HG03060 (cell line): Measurements from ENCODE around the gene SMDT1.
"Not testable (repeated sequence)": the region's sequence is repeated elsewhere in the genome, so short reads cannot be mapped to it uniquely, and the experiment has no call there.

Source experiments
- ATAC-seq: cut with Tn5 transposase; IDR thresholded peaks from one replicate; pipeline ENCODE4 v1.9.1; 2021; ENCODE audit warnings: low read depth, moderate number of reproducible peaks; ENCODE audit not compliant: unreplicated experiment

The SMDT1 gene

DNA sequence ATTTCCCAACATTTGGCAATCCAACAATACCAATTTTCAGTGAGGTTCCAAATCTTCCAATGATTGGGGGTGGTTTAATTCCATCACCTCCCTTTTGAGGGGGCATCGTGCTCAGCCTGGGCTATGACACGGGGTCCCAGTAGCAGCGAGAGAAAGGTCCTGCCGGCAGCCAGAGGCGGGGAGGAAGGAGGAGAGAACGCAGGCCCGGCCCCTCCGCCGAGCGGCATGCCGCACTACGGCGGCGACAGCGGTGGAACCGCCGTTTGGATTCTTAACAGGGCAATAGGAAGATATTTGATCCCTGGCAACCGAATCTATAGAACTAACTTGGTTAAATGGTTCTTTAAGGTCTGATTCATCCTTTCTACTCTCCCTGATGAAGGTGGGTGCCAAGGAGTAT lies 29.3 kb downstream of the SMDT1 start:
- ATAC-seq: no peak

DNA sequence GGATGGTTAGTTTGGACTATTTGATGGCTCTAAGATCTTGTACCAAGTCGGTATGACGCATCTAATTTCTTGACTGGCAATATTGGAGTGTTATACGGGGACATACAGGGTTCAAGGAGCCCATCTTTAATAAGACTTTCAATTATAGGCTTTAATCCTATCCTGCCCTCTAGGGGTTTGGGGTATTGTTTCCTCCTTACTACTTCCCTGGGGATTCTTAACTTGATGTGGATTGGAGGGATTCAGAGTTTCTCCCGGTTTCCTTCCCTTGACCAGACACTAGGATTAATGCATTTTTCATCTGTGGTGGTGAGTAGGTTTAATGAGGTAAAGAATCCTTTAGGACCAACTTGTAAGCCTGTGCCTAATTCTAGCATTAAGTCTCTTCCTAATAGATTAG lies 32.3 kb downstream of the SMDT1 start:
- ATAC-seq: no peak

DNA sequence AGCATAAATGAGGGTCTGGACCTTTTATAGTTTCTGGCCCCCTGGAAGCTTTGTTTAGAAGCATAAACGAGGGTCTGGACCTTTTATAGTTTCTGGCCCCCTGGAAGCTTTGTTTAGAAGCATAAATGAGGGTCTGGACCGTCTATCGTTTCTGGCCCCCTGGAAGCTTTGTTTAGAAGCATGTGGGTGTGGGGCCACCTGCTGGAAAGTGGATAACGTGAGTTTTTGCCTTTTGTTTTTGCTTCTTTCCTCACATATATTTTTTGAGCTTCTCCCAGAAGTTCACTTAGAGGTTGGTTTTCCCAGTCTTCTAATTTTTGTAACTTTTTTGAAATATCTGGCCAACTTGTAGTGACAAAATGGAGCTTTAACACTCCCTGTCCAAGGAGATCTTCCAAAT lies 33.3 kb downstream of the SMDT1 start:
- not testable (repeated sequence) for ATAC-seq

DNA sequence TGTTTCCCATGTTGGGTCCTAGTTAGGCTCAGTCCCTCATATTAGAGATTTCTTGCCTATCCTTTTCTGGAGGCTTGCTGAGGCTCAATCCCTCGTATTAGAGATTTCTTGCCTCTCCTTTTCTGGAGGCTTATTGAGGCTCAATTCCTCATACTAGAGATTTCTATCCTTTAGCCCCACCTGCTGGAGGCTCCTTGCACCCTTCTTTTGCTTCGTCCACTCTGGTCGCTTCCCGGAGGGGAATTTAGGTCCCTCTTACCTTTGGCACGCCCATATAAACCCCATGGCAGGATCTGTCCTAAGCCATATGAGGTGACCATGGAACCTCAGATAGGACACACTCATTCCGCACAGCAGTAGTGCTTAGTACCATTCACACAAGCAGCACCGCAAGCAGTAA lies 35.2 kb downstream of the SMDT1 start:
- ATAC-seq: no peak

GRCh38 chr22:42115420-42115830 lies 35.9 kb downstream of the SMDT1 start:
- ATAC-seq: not testable (repeated sequence)

DNA sequence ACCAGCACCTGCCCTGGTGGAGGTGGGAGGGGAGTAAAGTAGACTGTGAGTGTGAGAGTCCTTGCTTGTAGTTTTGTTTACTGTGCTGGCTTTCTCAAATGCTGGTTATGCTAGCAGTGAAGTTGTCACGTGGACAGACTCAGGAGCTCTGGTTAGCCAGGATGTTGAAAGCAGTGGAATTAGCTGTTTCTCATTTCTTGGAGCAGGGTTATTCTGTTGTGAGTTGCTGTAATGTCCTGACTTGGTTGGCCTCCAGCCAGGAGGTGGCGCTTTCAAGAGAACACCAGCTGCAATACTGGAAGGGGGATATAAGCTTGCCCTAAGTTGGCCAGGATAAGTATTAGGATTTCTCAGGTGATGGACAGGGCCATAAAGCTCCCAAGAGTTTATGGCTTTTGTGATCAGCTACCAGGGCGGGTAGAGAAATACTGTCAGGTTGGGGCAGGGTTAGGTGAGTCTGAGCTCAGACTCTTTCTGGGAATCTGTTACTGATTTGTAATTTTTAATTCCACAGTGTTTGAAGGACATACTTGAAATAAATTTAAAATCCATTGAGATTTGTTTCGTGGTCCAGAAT lies 37.4 kb downstream of the SMDT1 start:
- no peak for ATAC-seq

- ATAC-seq: not testable (repeated sequence)
Measured at GRCh38 chr22:42120231-42121021, 40.9 kb downstream of the SMDT1 start.

- not testable (repeated sequence) for ATAC-seq
Measured at GRCh38 chr22:42123529-42123928, 44.0 kb downstream of the SMDT1 start.

DNA sequence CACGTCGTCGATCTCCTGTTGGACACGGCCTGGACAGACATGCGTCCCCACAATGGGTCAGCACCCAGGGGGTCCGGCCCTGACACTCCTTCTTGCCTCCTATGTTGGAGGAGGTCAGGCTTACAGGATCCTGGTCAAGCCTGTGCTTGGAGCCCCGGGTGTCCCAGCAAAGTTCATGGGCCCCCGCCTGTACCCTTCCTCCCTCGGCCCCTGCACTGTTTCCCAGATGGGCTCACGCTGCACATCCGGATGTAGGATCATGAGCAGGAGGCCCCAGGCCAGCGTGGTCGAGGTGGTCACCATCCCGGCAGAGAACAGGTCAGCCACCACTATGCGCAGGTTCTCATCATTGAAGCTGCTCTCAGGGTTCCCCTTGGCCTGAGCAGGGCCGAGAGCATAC lies 48.1 kb downstream of the SMDT1 start:
- no peak for ATAC-seq

GRCh38 chr22:42128007-42128406 lies 48.5 kb downstream of the SMDT1 start:
- ATAC-seq: not testable (repeated sequence)

- not testable (repeated sequence) for ATAC-seq
Measured at GRCh38 chr22:42128776-42129694, 49.5 kb downstream of the SMDT1 start.

- ATAC-seq: not testable (repeated sequence)
Measured at GRCh38 chr22:42130182-42130581, 50.7 kb downstream of the SMDT1 start.

GRCh38 chr22:42130639-42131431 lies 51.3 kb downstream of the SMDT1 start, which contains the start of gene CYP2D6:
CYP2D6 (minus strand) TSS chr22:42130810; CDS start chr22:42130791, 19 bp downstream.
- not testable (repeated sequence) for ATAC-seq

GRCh38 chr22:42131562-42131961 lies 52.1 kb downstream of the SMDT1 start:
- ATAC-seq: no peak

DNA sequence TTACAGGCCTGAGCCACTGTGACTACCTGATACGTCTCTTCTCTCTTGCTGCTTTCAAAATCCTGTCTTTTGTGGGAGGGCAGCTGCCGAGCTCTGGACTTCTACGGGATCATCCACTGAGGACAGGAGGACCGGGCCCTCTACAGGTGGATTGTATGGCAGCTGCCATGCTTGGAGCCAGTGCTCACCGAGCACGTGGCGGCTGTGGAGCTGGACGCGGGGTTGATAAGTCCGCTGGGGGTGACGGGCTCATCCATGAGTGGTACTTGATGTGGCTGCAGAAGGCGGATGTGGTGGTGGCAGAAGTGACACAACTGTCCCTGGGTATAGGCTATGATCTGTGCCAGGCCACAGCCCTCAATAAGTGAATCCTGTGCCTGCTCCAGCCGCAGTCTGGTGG lies 53.0 kb downstream of the SMDT1 start:
- ATAC-seq: no peak
